Nephron (organoid): ENCODE measurements around the gene C20orf202.

ENCODE experiments used
- H3K27ac Mint-ChIP-seq, 3 experiments: 2 replicates each; pipeline ENCODE4 v1.8.0; 2020; ENCODE audit warnings: mixed read lengths in 3 of 3, mild to moderate bottlenecking in 2 of 3, moderate library complexity in 1 of 3
- H3K27me3 Mint-ChIP-seq: 2 replicates; pipeline ENCODE4 v1.8.0; 2021; ENCODE audit warnings: low read depth, mild to moderate bottlenecking, moderate library complexity, mixed read lengths
- H3K36me3 Mint-ChIP-seq: 2 replicates; pipeline ENCODE4 v1.8.0; 2020; ENCODE audit warnings: low read depth, mixed read lengths
- H3K4me1 Mint-ChIP-seq: 2 replicates; pipeline ENCODE4 v1.8.0; 2020; ENCODE audit warnings: mixed read lengths
- H3K4me3 Mint-ChIP-seq, 3 experiments: 2 replicates each; pipeline ENCODE4 v1.8.0; 2020; ENCODE audit warnings: mild to moderate bottlenecking in 3 of 3, mixed read lengths in 3 of 3, moderate library complexity in 2 of 3
- H3K9me3 Mint-ChIP-seq: 2 replicates; pipeline ENCODE4 v1.8.0; 2020; ENCODE audit warnings: mixed read lengths
- CTCF ChIP-seq, 3 experiments: fragments of 200-600 bp; sonication (generic); IDR thresholded peaks; one replicate each; pipeline ENCODE4 v1.5.0; 2021; ENCODE audit warnings: antibody characterized with exemption in 3 of 3; ENCODE audit not compliant: unreplicated experiment in 3 of 3

C20orf202 gene

DNA sequence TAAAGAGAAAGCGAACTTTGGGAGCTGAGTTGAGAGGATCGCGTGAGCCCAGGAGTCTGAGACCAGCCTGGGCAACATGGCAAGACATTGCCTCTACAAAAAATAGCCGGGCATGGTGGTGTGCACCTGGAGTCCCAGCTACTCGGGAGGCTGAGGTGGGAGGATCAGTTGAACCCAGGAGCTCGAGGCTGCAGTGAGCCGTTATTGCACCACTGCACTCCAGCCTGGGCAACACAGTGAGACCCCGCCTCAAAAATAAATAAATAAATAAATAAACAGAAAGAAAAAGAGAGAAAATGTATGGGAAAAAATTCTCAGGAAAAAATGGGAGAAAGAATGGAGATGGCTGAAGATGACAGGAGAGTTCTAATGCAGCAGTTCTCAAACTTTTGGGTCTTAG is 2.5 kb downstream of the C20orf202 start:
- Mint-ChIP-seq H3K36me3 (no peaks in the 10 kb centered on the region), H3K9me3 (no peaks in the 10 kb centered on the region), H3K27ac (no peak overlapping the region), H3K4me1 (no peaks in the 10 kb centered on the region), H3K27me3 (peaks cover 11% of the 10 kb centered on the region), H3K4me3 (no peak overlapping the region)
- TF ChIP-seq CTCF (IDR thresholded peaks at IDR 0.05; ENCODE audit: unreplicated experiment in 3 of 3): no peak

DNA sequence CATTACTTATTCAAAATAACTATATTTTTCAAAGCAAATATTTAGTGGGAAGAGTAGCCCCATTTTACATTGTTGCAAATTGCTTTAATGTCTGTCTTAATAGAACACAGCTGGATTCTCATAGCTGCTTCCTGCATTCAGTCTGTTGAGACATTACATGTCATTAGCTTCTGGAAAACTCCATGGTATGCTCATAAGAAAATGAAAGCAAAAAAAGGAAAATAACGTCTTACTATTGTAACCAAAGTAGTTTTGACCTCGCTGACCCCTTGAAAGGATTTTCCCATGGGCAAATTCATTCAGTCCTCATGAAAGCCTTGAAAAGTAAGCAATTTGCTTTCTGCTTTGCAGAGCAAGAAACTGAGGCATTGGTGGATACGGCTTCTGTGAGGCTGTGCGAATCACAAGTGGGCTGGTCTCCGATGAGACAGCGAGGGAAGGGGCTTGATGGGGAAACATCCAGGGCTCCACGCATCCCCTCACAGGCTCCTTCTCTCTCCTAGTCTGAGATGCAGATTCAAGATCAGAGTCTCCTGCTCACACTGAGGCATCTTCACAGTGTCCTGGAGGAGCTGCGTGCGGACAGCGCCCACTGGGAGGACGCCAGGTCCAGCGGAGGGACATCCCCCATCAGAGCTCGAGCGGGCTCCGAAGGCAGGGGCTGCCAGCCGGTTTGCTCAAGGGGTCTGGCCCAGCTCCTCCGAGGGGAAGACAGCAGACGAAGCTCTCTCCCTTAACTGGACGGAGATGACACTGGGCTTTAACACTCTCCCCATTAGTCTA is 3.3 kb downstream of the C20orf202 start:
- TF ChIP-seq CTCF (IDR thresholded peaks at IDR 0.05; ENCODE audit: unreplicated experiment in 3 of 3): no peak
- H3K27me3 Mint-ChIP-seq: peaks cover 14% of the 10 kb centered on the region
- H3K4me3 Mint-ChIP-seq: no peak overlapping the region
- no peaks in the 10 kb centered on the region for H3K36me3 Mint-ChIP-seq
- no peaks in the 10 kb centered on the region for H3K4me1 Mint-ChIP-seq
- no peak overlapping the region for H3K27ac Mint-ChIP-seq
- H3K9me3 Mint-ChIP-seq: no peaks in the 10 kb centered on the region

- Mint-ChIP-seq H3K4me3 (no peak overlapping the region), H3K27ac (no peak overlapping the region), H3K9me3 (no peaks in the 10 kb centered on the region), H3K27me3 (peaks cover 16% of the 10 kb centered on the region), H3K36me3 (no peaks in the 10 kb centered on the region), H3K4me1 (no peaks in the 10 kb centered on the region)
- no peak for TF ChIP-seq CTCF (IDR thresholded peaks at IDR 0.05; ENCODE audit: unreplicated experiment in 3 of 3)
These were observed 4.1 kb downstream of the C20orf202 start for GRCh38 chr20:1207293-1207878.

DNA sequence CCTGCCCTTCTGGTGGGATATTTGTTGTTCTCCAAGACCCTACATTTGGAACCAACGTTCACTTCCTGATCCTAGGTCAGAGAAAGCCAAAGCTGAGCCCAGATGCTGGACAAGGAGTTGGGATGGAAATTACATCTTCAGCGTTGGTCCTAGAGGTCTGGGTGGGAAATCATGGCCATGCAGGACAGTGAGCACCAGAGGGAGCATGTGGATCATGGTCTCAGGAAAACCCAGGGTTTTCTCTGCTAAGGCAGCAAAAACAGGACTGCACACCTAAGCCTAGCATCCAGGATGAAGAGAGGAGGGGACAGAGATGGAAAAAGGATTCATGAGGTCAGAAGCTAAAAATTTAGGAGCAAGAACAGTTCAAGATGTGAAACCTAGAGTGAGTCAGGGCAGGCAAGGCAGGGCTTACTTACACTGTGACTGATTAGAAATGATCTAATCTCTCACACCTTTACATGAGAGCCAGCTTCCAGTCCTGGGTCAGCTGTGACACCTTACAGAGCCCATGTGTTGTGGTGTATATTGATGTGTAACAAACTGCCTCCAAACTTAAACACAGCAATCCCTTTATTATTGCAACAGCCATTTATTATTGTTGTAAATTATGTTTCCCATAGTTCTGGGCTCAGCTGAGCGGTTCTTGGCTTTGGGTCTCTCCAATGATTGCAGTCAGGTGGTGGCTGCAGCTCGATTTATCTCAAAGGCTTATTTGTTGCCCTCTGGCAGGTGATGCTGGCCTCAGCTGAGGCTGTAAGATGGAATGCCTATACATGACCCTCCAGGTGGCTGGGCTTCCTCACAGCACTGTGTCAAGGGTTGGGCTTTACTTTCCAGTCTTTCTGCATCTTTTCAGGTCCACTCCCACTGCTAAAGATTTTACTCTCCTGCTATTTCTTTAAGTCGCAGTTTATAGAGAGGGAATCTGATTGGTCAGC is 6.5 kb downstream of the C20orf202 start:
- no peaks in the 10 kb centered on the region for H3K4me1 Mint-ChIP-seq
- TF ChIP-seq CTCF (IDR thresholded peaks at IDR 0.05; ENCODE audit: unreplicated experiment in 3 of 3): no peak
- H3K27me3 Mint-ChIP-seq: peaks cover 30% of the 10 kb centered on the region
- no peaks in the 10 kb centered on the region for H3K9me3 Mint-ChIP-seq
- no peaks in the 10 kb centered on the region for H3K36me3 Mint-ChIP-seq
- no peak overlapping the region for H3K27ac Mint-ChIP-seq
- no peak overlapping the region for H3K4me3 Mint-ChIP-seq

- H3K36me3 Mint-ChIP-seq: no peaks in the 10 kb centered on the region
- peaks cover 38% of the 10 kb centered on the region for H3K27me3 Mint-ChIP-seq
- TF ChIP-seq CTCF (IDR thresholded peaks at IDR 0.05; ENCODE audit: unreplicated experiment in 3 of 3): no peak
- no peak overlapping the region for H3K4me3 Mint-ChIP-seq
- no peak overlapping the region for H3K27ac Mint-ChIP-seq
- H3K4me1 Mint-ChIP-seq: no peaks in the 10 kb centered on the region
- no peaks in the 10 kb centered on the region for H3K9me3 Mint-ChIP-seq
These were observed 7.2 kb downstream of the C20orf202 start for GRCh38 chr20:1210501-1210900.
